K562 (cell line): ENCODE measurements around the gene DDX39A. TPM values are rescaled to one million over a fixed set of nuclear protein-coding genes. Genes with fewer than 3 reads are reported as not detected.

ENCODE experiments used
- ATAC-seq: fragments of 200-7000 bp; cut with Tn5 transposase; 3 replicates; pipeline ENCODE4 v1.9.1; 2020; ENCODE audit warnings: moderate library complexity
- BruUV-seq: library from RNA; stranded (reverse); fragments of 400-500 nt; replicated peaks from 2 replicates; lab custom pipeline; 2021; lab: Mats Ljungman, UMichigan
- CTCF ChIA-PET: fragments of 300-600 bp; formaldehyde crosslinking; extraction: SDS; loops from one replicate; lab custom pipeline; 2021; ENCODE audit warnings: low intra/inter-chr PET ratio; lab: Yijun Ruan, JAX
- POLR2A ChIA-PET: fragments of 300-600, 350-650 bp; sonication (Branson Sonifier 250); formaldehyde crosslinking; extraction: SDS; loops from one replicate; lab custom pipeline; 2021; ENCODE audit warnings: antibody characterized with exemption, inconsistent platforms; lab: Yijun Ruan, JAX
- DNase-seq, 4 experiments: peaks; one replicate each; pipeline versions ENCODE4 v3.0.0 to v3.0.0-alpha.2; 2011 to 2018; ENCODE audit warnings: low spot score in 3 of 4, mixed read lengths in 3 of 4; ENCODE audit errors: extremely low read depth in 1 of 4
- FAIRE-seq: peaks from 2 replicates; lab custom pipeline; 2011; peaks lifted over from hg19 to GRCh38; lab: Jason Lieb, UNC
- H2AFZ ChIP-seq: 2 replicates; pipeline ENCODE4 v1.6.0; 2011; ENCODE audit warnings: low read depth, low read length, control low read depth, inconsistent platforms
- H3K27ac ChIP-seq: fragments of 200-600 bp; 3 replicates; pipeline ENCODE4 v1.8.0; 2011; ENCODE audit warnings: low read depth, mild to moderate bottlenecking, control low read depth, inconsistent platforms, low read length, moderate library complexity, mixed read lengths; ENCODE audit errors: extremely low read depth
- H3K27me3 ChIP-seq, 2 experiments: fragments of 300-600 bp in 1 of 2; 2 replicates in 1 of 2; 3 replicates in 1 of 2; pipeline versions ENCODE4 v1.6.0 to v1.8.0; 2011; ENCODE audit warnings: inconsistent platforms in 2 of 2, low read length in 2 of 2, mild to moderate bottlenecking in 1 of 2, mixed read lengths in 1 of 2, moderate library complexity in 1 of 2; ENCODE audit not compliant: control insufficient read depth in 2 of 2, insufficient read depth in 2 of 2
- H3K36me3 ChIP-seq: fragments of 300-600 bp; 3 replicates; pipeline ENCODE4 v1.8.0; 2011; ENCODE audit warnings: mild to moderate bottlenecking, low read length, inconsistent platforms; ENCODE audit not compliant: control insufficient read depth, insufficient read depth
- H3K4me1 ChIP-seq, 2 experiments: fragments of 200-600 bp in 1 of 2; replicated peaks in 1 of 2; 2 replicates in 1 of 2; 3 replicates in 1 of 2; pipeline versions ENCODE4 v1.5.1 to v1.8.0; 2011; ENCODE audit warnings: inconsistent platforms in 2 of 2, low read length in 2 of 2, mild to moderate bottlenecking in 1 of 2, mixed read lengths in 1 of 2, moderate library complexity in 1 of 2; ENCODE audit not compliant: control insufficient read depth in 2 of 2, insufficient read depth in 2 of 2
- H3K4me2 ChIP-seq: 2 replicates; pipeline ENCODE4 v1.6.1; 2011; ENCODE audit warnings: low read length, control low read depth, inconsistent platforms, mixed read lengths; ENCODE audit not compliant: insufficient read depth
- H3K4me3 ChIP-seq: fragments of 200-600 bp; sonication (generic), shearing (Covaris generic); 2 replicates; pipeline ENCODE4 v1.5.1; 2016; ENCODE audit warnings: control low read depth, inconsistent platforms
- H3K79me2 ChIP-seq: fragments of 200-600 bp; 3 replicates; pipeline ENCODE4 v1.8.0; 2011; ENCODE audit warnings: low read length, inconsistent platforms; ENCODE audit not compliant: control insufficient read depth, insufficient read depth
- H3K9ac ChIP-seq, 2 experiments: 2 replicates each; pipeline versions ENCODE4 v1.6.0 to v1.6.1; 2011; ENCODE audit warnings: low read depth in 2 of 2, low read length in 2 of 2, control low read depth in 1 of 2, inconsistent platforms in 1 of 2, mild to moderate bottlenecking in 1 of 2, mixed read lengths in 1 of 2; ENCODE audit not compliant: insufficient read depth in 1 of 2
- H3K9me1 ChIP-seq: one replicate; pipeline ENCODE4 v1.6.0; 2011; ENCODE audit warnings: inconsistent platforms, mild to moderate bottlenecking, low read length, moderate library complexity; ENCODE audit not compliant: control insufficient read depth, insufficient read depth
- H3K9me3 ChIP-seq: replicated peaks from 2 replicates; pipeline ENCODE4 v1.5.1; 2011; ENCODE audit warnings: low read depth, low read length, inconsistent platforms; ENCODE audit not compliant: control insufficient read depth, insufficient read depth
- H4K20me1 ChIP-seq: replicated peaks from 2 replicates; pipeline ENCODE4 v1.6.1; 2011; ENCODE audit warnings: low read length, inconsistent platforms, mixed read lengths; ENCODE audit not compliant: control insufficient read depth, insufficient read depth
- BMI1 ChIP-seq: fragments of 150-350 bp; IDR thresholded peaks from 2 replicates; pipeline ENCODE4 v1.6.1; 2014; ENCODE audit warnings: low read length
- L3MBTL2 ChIP-seq: fragments of 450-650 bp; IDR thresholded peaks from 2 replicates; pipeline ENCODE4 v1.6.1; 2016; ENCODE audit warnings: mild to moderate bottlenecking, moderate library complexity
- MAX ChIP-seq: sonication (generic); formaldehyde crosslinking; IDR thresholded peaks from 2 replicates; pipeline ENCODE4 v1.9.0; 2022; ENCODE audit warnings: mild to moderate bottlenecking, missing genetic modification reagents
- MAZ ChIP-seq, 2 experiments: fragments of 450-650 bp in 1 of 2; sonication (generic) in 1 of 2; formaldehyde crosslinking; IDR thresholded peaks in 1 of 2; conservative IDR thresholded peaks in 1 of 2; 2 replicates each; pipeline versions ENCODE4 v1.4.0 to v1.5.0; 2020; ENCODE audit warnings: mild to moderate bottlenecking in 1 of 2, missing genetic modification reagents in 1 of 2
- OTX1 ChIP-seq: fragments of 450-650 bp; formaldehyde crosslinking; IDR thresholded peaks from 2 replicates; pipeline ENCODE4 v1.4.0; 2022; ENCODE audit warnings: mild to moderate bottlenecking
- PKNOX1 ChIP-seq: fragments of 450-650 bp; IDR thresholded peaks from 2 replicates; pipeline ENCODE4 v1.6.1; 2016
- SNAPC5 ChIP-seq: fragments of 250-450 bp; sonication (Bioruptor Pico); IDR thresholded peaks from 2 replicates; pipeline ENCODE4 v1.8.0; 2021; ENCODE audit warnings: moderate library complexity, mild to moderate bottlenecking, inconsistent platforms
- TFAP4 ChIP-seq: sonication (generic); formaldehyde crosslinking; IDR thresholded peaks from 2 replicates; pipeline ENCODE4 v1.8.0; 2022; ENCODE audit warnings: missing genetic modification reagents, mild to moderate bottlenecking, moderate library complexity, borderline replicate concordance
- ZBTB2 ChIP-seq: fragments of 450-650 bp; IDR thresholded peaks from 2 replicates; pipeline ENCODE4 v1.6.1; 2016; ENCODE audit warnings: antibody characterized with exemption
- ZNF121 ChIP-seq: sonication (generic); formaldehyde crosslinking; conservative IDR thresholded peaks from 2 replicates; pipeline ENCODE4 v1.8.0; 2022; ENCODE audit warnings: missing genetic modification reagents
- ZNF282 ChIP-seq: sonication (generic); formaldehyde crosslinking; IDR thresholded peaks from 2 replicates; pipeline ENCODE4 v1.8.1; 2023; ENCODE audit warnings: missing genetic modification reagents
- WGBS: fragments of 100-300 bp; shearing (Covaris generic); methylation state at CpG from one replicate; pipeline ENCODE4 v1.1.6; 2016; ENCODE audit warnings: low coverage, mixed read lengths; ENCODE audit not compliant: insufficient coverage; ENCODE audit errors: missing lambda C conversion rate; 5-methylcytosine and 5-hydroxymethylcytosine counted together
- in situ Hi-C: fragments of 300-500 bp; cut with MboI; formaldehyde crosslinking; loops from 4 replicates; pipeline ENCODE4 v1.15.0; 2018; ENCODE audit warnings: inconsistent platforms, mixed read lengths
- intact Hi-C: fragments of 100-400 bp; cut with micrococcal nuclease; formaldehyde crosslinking; loops from 2 replicates; pipeline ENCODE4 v1.14.2; 2022
- polyA plus RNA-seq, 8 experiments: library from polyadenylated mRNA; depleted of rRNA in 4 of 8; stranded (reverse) in 5 of 8; unstranded in 3 of 8; fragments of >200 nt; fragmentation: Nextera tagmentation in 2 of 8; fragmentation: Illumina TruSeq in 1 of 8; extraction: Ambion mirVana in 2 of 8; extraction: Trizol in 1 of 8; gene quantifications; 2 replicates each; pipeline versions ENCODE4 v1.2.1 to v1.2.3, GENCODE V29; 2011 to 2014; ENCODE audit warnings: inconsistent platforms in 1 of 8, missing spikeins in 1 of 8
- total RNA-seq, 7 experiments: library from RNA; depleted of rRNA in 6 of 7; stranded (reverse); fragments of >200 nt in 6 of 7; fragmentation: Illumina TruSeq in 2 of 7; extraction: Trizol in 2 of 7; gene quantifications; 2 replicates each; pipeline versions ENCODE4 v1.2.1 to v1.2.3, GENCODE V29; 2011 to 2021; ENCODE audit warnings: low replicate concordance in 1 of 7

The DDX39A gene
- total and polyA plus RNA-seq, 9 of the 15 experiments (the other 6 are each of a cell fraction or from before 2014, with no cell fraction given) = 90.3 to 250 (median 188) TPM

- ChIA-PET POLR2A (interaction anchor here (0.9 kb wide), 1 partner anchor 27 kb away, joined by 4 read pairs; no protein-coding TSS in a partner anchor), CTCF (interaction anchor here (0.6 kb wide), 1 partner anchor 186 kb away, joined by 4 read pairs; no protein-coding TSS in a partner anchor)
- no peak for TF ChIP-seq BMI1
- TF ChIP-seq ZNF282 (CRISPR knock-in tag) = no peak
- TF ChIP-seq ZBTB2 = no peak
- WGBS = 73% methylated on average over 4 of the region's 4 CpGs
- no peak for ATAC-seq
- intact Hi-C loops (no loop called here), in situ Hi-C loops (no loop called here)
- Histone ChIP-seq H3K79me2 (peaks cover 32% of the 10 kb centered on the region), H2AFZ (peak overlapping the region; percentile 50; the same call in 1 of the 2 replicates), H3K27me3 (no peaks in the 10 kb centered on the region), H3K9me3 (no peaks in the 10 kb centered on the region), H3K4me3 (no peak overlapping the region), H3K9me1 (no peaks in the 10 kb centered on the region), H3K36me3 (no peaks in the 10 kb centered on the region; the same call in 2 of the 3 replicates), H3K9ac (no peak overlapping the region), H3K27ac (no peak overlapping the region), H3K4me1 (peaks cover 31 to 50% of the 10 kb centered on the region in 2 experiments), H4K20me1 (0 out of 2 replicates have a peak, but pooled peaks cover 4% of the 10 kb centered on the region), H3K4me2 (no peak overlapping the region)
- no peak for DNase-seq
- FAIRE-seq = no peak
- no TSS peak for BruUV-seq
These were observed 40.3 kb downstream of the DDX39A start for GRCh38 chr19:14378890-14379289.

GRCh38 chr19:14377883-14378328, 41.2 kb downstream of the DDX39A start:
- H3K4me2 ChIP-seq = peak overlapping the region; percentile 57
- H3K9ac ChIP-seq = peak overlapping the region; percentile 7 to 85; a peak in 3 of 4 replicates
- 11% methylated on average over 12 of the region's 13 CpGs for WGBS
- H3K79me2 ChIP-seq = peaks cover 22% of the 10 kb centered on the region
- no peaks in the 10 kb centered on the region for H3K9me3 ChIP-seq
- BruUV-seq = no TSS peak
- H3K9me1 ChIP-seq = no peaks in the 10 kb centered on the region
- H3K4me3 ChIP-seq = peak overlapping the region; percentile 11; the same call in 1 of the 2 replicates
- FAIRE-seq (peak; percentile 98), ATAC-seq (peak; percentile 28), DNase-seq (peak; percentile 7 to 47 (median 13))
- peak overlapping the region; percentile 86 for H2AFZ ChIP-seq
- ChIA-PET POLR2A (interaction anchor here (0.5 to 1.0 kb wide), 2 partner anchors 14 to 28 kb away, joined by 3 read pairs; no protein-coding TSS in a partner anchor), CTCF (no interaction called here)
- intact Hi-C loops (no loop called here), in situ Hi-C loops (no loop called here)
- H3K4me1 ChIP-seq = peaks cover 26 to 48% of the 10 kb centered on the region in 2 experiments
- H3K27ac ChIP-seq = peak overlapping the region; percentile 15; the same call in 1 of the 3 replicates
- H3K27me3 ChIP-seq = no peaks in the 10 kb centered on the region
- no peaks in the 10 kb centered on the region for H3K36me3 ChIP-seq
- H4K20me1 ChIP-seq = 0 out of 2 replicates have a peak, but pooled peaks cover 4% of the 10 kb centered on the region
- 0 out of 2 replicates have a peak, but pooled peaks have one; percentile 20 for TF ChIP-seq L3MBTL2
- 0 out of 4 replicates have a peak, but pooled peaks of 1 of the 2 experiments have one; percentile 20 for TF ChIP-seq MAZ (CRISPR knock-in tag; conservative IDR thresholded peaks at IDR 0.05 in 1 of 2, IDR thresholded peaks at IDR 0.05 in 1 of 2)
- TF ChIP-seq ZNF121 (CRISPR knock-in tag) = peak; percentile 93
- TF ChIP-seq MAX (CRISPR knock-in tag) = 0 out of 2 replicates have a peak, but pooled peaks have one; percentile 26
- peak; percentile 37; the same call in 1 of the 2 replicates for TF ChIP-seq TFAP4 (CRISPR knock-in tag)
- no peak for TF ChIP-seq OTX1 (CRISPR knock-in tag)
- TF ChIP-seq SNAPC5 = no peak
- TF ChIP-seq PKNOX1 = peak; percentile 81
